H1 (cell line): ENCODE data around the gene TSPAN9. TPM values are rescaled to one million over a fixed set of nuclear protein-coding genes. Genes with fewer than 3 reads are reported as not detected.

Experiments used
- CTCF ChIA-PET: fragments of 300-600 bp; sonication (Branson Sonifier 250); formaldehyde crosslinking; loops from one replicate; lab custom pipeline; 2021; ENCODE audit not compliant: partially characterized antibody; lab: Charles Lee
- POLR2A ChIA-PET: fragments of 300-600 bp; sonication (Branson Sonifier 250); formaldehyde crosslinking; loops from one replicate; lab custom pipeline; 2021; ENCODE audit warnings: inconsistent platforms; ENCODE audit not compliant: partially characterized antibody; lab: Charles Lee
- DNase-seq, 2 experiments: peaks; one replicate each; pipeline versions ENCODE4 v3.0.0 to v3.0.0-alpha.2; 2010 to 2022; ENCODE audit warnings: low spot score in 2 of 2, low read depth in 1 of 2, mixed read lengths in 1 of 2
- FAIRE-seq: peaks from 2 replicates; lab custom pipeline; 2011; peaks lifted over from hg19 to GRCh38; lab: Jason Lieb, UNC
- H2AFZ ChIP-seq: 2 replicates; pipeline ENCODE4 v1.8.1; 2012; ENCODE audit warnings: low read length, inconsistent platforms
- H2AK5ac ChIP-seq: 2 replicates; pipeline ENCODE4 v1.6.1; 2013; ENCODE audit warnings: low read depth, low read length
- H2BK120ac ChIP-seq: replicated peaks from 2 replicates; pipeline ENCODE3; 2013; ENCODE audit warnings: low read depth, low read length, inconsistent platforms
- H2BK12ac ChIP-seq: 2 replicates; pipeline ENCODE4 v1.6.1; 2013; ENCODE audit warnings: low read depth, low read length
- H2BK15ac ChIP-seq: 2 replicates; pipeline ENCODE4 v1.6.1; 2013; ENCODE audit warnings: low read length
- H2BK20ac ChIP-seq: 2 replicates; pipeline ENCODE4 v1.6.1; 2013; ENCODE audit warnings: low read length
- H2BK5ac ChIP-seq: 2 replicates; pipeline ENCODE4 v1.6.1; 2013; ENCODE audit warnings: low read depth, low read length
- H3K14ac ChIP-seq: 2 replicates; pipeline ENCODE4 v1.6.1; 2013; ENCODE audit warnings: inconsistent platforms; ENCODE audit not compliant: insufficient read length
- H3K18ac ChIP-seq: 2 replicates; pipeline ENCODE4 v1.6.1; 2013; ENCODE audit warnings: low read length; ENCODE audit errors: extremely low read depth
- H3K23ac ChIP-seq: 2 replicates; pipeline ENCODE4 v1.6.1; 2013; ENCODE audit warnings: inconsistent platforms; ENCODE audit not compliant: insufficient read length
- H3K23me2 ChIP-seq: 2 replicates; pipeline ENCODE4 v1.6.1; 2013; ENCODE audit warnings: low read depth, low read length
- H3K27ac ChIP-seq: 2 replicates; pipeline ENCODE4 v1.6.1; 2011; ENCODE audit warnings: low read depth, low read length, inconsistent platforms
- H3K27me3 ChIP-seq, 4 experiments: replicated peaks in 1 of 4; 1 replicate in 1 of 4; 2 replicates in 3 of 4; pipeline versions ENCODE4 v1.6.1 to v1.8.1; 2011 to 2013; ENCODE audit warnings: low read length in 3 of 4, mild to moderate bottlenecking in 3 of 4, inconsistent platforms in 2 of 4, mixed read lengths in 2 of 4, moderate library complexity in 1 of 4; ENCODE audit not compliant: control insufficient read depth in 3 of 4, insufficient read depth in 3 of 4; ENCODE audit errors: extremely low read depth in 1 of 4
- H3K36me3 ChIP-seq, 4 experiments: 2 replicates each; pipeline versions ENCODE4 v1.6.1 to v1.8.1; 2011 to 2013; ENCODE audit warnings: mild to moderate bottlenecking in 4 of 4, low read length in 3 of 4, moderate library complexity in 2 of 4, control low read depth in 1 of 4, inconsistent platforms in 1 of 4; ENCODE audit not compliant: insufficient read depth in 4 of 4, control insufficient read depth in 2 of 4
- H3K4ac ChIP-seq: replicated peaks from 2 replicates; pipeline ENCODE3; 2013; ENCODE audit warnings: low read length, low read depth, mixed read lengths, inconsistent platforms; ENCODE audit not compliant: insufficient read length
- H3K4me1 ChIP-seq, 4 experiments: replicated peaks in 1 of 4; 1 replicate in 1 of 4; 2 replicates in 3 of 4; pipeline versions ENCODE4 v1.6.1 to v1.8.1; 2011 to 2013; ENCODE audit warnings: low read length in 3 of 4, inconsistent platforms in 2 of 4, mixed read lengths in 1 of 4; ENCODE audit not compliant: insufficient read depth in 4 of 4, control insufficient read depth in 3 of 4
- H3K4me2 ChIP-seq, 2 experiments: 2 replicates each; pipeline versions ENCODE4 v1.6.1 to v1.8.1; 2011 to 2013; ENCODE audit warnings: low read depth in 2 of 2, low read length in 2 of 2, control low read depth in 1 of 2, inconsistent platforms in 1 of 2, mild to moderate bottlenecking in 1 of 2; ENCODE audit not compliant: insufficient read depth in 1 of 2
- H3K4me3 ChIP-seq, 4 experiments: fragments of 200-600, 300-600 bp in 1 of 4; sonication (generic), shearing (Covaris generic), sonication (Bioruptor Twin) in 1 of 4; 2 replicates each; pipeline versions ENCODE4 v1.5.1 to v1.8.1; 2011 to 2016; ENCODE audit warnings: low read length in 4 of 4, low read depth in 3 of 4, control low read depth in 2 of 4, inconsistent platforms in 2 of 4, mild to moderate bottlenecking in 2 of 4, mixed read lengths in 1 of 4, moderate library complexity in 1 of 4; ENCODE audit not compliant: insufficient read depth in 2 of 4; ENCODE audit errors: extremely low read depth in 1 of 4
- H3K56ac ChIP-seq: replicated peaks from 2 replicates; pipeline ENCODE3; 2013; ENCODE audit warnings: low read depth, mild to moderate bottlenecking, mixed read lengths, low read length, inconsistent platforms; ENCODE audit not compliant: insufficient read length
- H3K79me1 ChIP-seq: 2 replicates; pipeline ENCODE4 v1.6.1; 2013; ENCODE audit warnings: low read depth, low read length, control low read depth
- H3K79me2 ChIP-seq, 2 experiments: 2 replicates each; pipeline versions ENCODE4 v1.6.1 to v1.8.1; 2012 to 2013; ENCODE audit warnings: low read length in 2 of 2, mild to moderate bottlenecking in 2 of 2, inconsistent platforms in 1 of 2; ENCODE audit not compliant: insufficient read depth in 2 of 2, control insufficient read depth in 1 of 2
- H3K9ac ChIP-seq, 4 experiments: replicated peaks in 1 of 4; 1 replicate in 1 of 4; 2 replicates in 3 of 4; pipeline versions ENCODE4 v1.6.1 to v1.8.1; 2011 to 2013; ENCODE audit warnings: low read depth in 3 of 4, low read length in 3 of 4, control low read depth in 2 of 4, mild to moderate bottlenecking in 2 of 4, moderate library complexity in 2 of 4, inconsistent platforms in 1 of 4; ENCODE audit errors: extremely low read depth in 1 of 4
- H3K9me3 ChIP-seq, 2 experiments: 2 replicates each; pipeline versions ENCODE4 v1.6.1 to v1.8.1; 2012 to 2013; ENCODE audit warnings: mild to moderate bottlenecking in 2 of 2, moderate library complexity in 2 of 2, control low read depth in 1 of 2, inconsistent platforms in 1 of 2, low read depth in 1 of 2, low read length in 1 of 2, mixed read lengths in 1 of 2; ENCODE audit not compliant: insufficient read depth in 2 of 2
- H4K20me1 ChIP-seq, 2 experiments: replicated peaks in 1 of 2; 2 replicates each; pipeline versions ENCODE3 to v1.8.1; 2011 to 2013; ENCODE audit warnings: inconsistent platforms in 2 of 2, low read length in 2 of 2, mild to moderate bottlenecking in 1 of 2; ENCODE audit not compliant: insufficient read depth in 2 of 2, control insufficient read depth in 1 of 2
- H4K5ac ChIP-seq: 2 replicates; pipeline ENCODE4 v1.6.1; 2013; ENCODE audit warnings: low read length, low read depth, mixed read lengths, inconsistent platforms; ENCODE audit not compliant: insufficient read length
- H4K8ac ChIP-seq: 2 replicates; pipeline ENCODE4 v1.8.0; 2013; ENCODE audit warnings: mild to moderate bottlenecking, moderate library complexity, low read length, inconsistent platforms; ENCODE audit not compliant: insufficient read depth; ENCODE audit errors: extremely low read depth
- H4K91ac ChIP-seq: replicated peaks from 2 replicates; pipeline ENCODE3; 2013; ENCODE audit warnings: low read length, mixed read lengths, inconsistent platforms; ENCODE audit not compliant: insufficient read length
- BRCA1 ChIP-seq: IDR thresholded peaks from 2 replicates; pipeline ENCODE4 v1.6.1; 2012; ENCODE audit warnings: low read depth, low read length, improper control_type of control experiment
- CHD2 ChIP-seq: IDR thresholded peaks from 2 replicates; pipeline ENCODE4 v1.6.1; 2012; ENCODE audit warnings: low read length, improper control_type of control experiment
- EGR1 ChIP-seq: IDR thresholded peaks from 2 replicates; pipeline ENCODE4 v1.6.1; 2011; ENCODE audit warnings: low read depth, low read length, borderline replicate concordance
- HDAC2 ChIP-seq, 2 experiments: fragments of 300-600 bp in 1 of 2; sonication (generic) in 1 of 2; IDR thresholded peaks; 2 replicates each; pipeline ENCODE4 v1.6.1; 2011 to 2012; ENCODE audit warnings: low read depth in 2 of 2, low read length in 2 of 2, mild to moderate bottlenecking in 2 of 2, moderate library complexity in 2 of 2, borderline replicate concordance in 1 of 2, inconsistent platforms in 1 of 2
- JUN ChIP-seq: IDR thresholded peaks from 2 replicates; pipeline ENCODE4 v1.6.1; 2011; ENCODE audit warnings: low read depth, mild to moderate bottlenecking, improper control_type of control experiment, low read length
- JUND ChIP-seq: IDR thresholded peaks from 2 replicates; pipeline ENCODE4 v1.6.1; 2011; ENCODE audit warnings: mild to moderate bottlenecking, improper control_type of control experiment, low read length
- KDM4A ChIP-seq: IDR thresholded peaks from one replicate; pipeline ENCODE4 v1.7.1; 2012; ENCODE audit warnings: low read depth, mild to moderate bottlenecking, moderate library complexity, low read length, inconsistent platforms; ENCODE audit not compliant: severe bottlenecking
- SP4 ChIP-seq: IDR thresholded peaks from 2 replicates; pipeline ENCODE4 v1.6.1; 2012; ENCODE audit warnings: low read length, inconsistent platforms
- SUZ12 ChIP-seq: fragments of 200-600 bp; sonication (generic); IDR thresholded peaks from 2 replicates; pipeline ENCODE4 v1.6.1; 2012; ENCODE audit warnings: mild to moderate bottlenecking, inconsistent platforms, low read length, moderate library complexity, mixed read lengths
- TEAD4 ChIP-seq: IDR thresholded peaks from 2 replicates; pipeline ENCODE4 v1.6.1; 2012; ENCODE audit warnings: low read depth, low read length, inconsistent platforms, mixed read lengths
- WGBS, 2 experiments: shearing (Covaris generic) in 1 of 2; methylation state at CpG; one replicate each; pipeline versions ENCODE4 v1.1.6 to v1.1.7; 2013 to 2015; ENCODE audit warnings: low lambda C conversion rate in 2 of 2, mixed read lengths in 2 of 2, inconsistent platforms in 1 of 2, low coverage in 1 of 2, missing lambda C conversion rate in 1 of 2; ENCODE audit not compliant: insufficient replicate concordance in 2 of 2, insufficient coverage in 1 of 2, insufficient read length in 1 of 2; ENCODE audit errors: extremely low coverage in 1 of 2, missing lambda C conversion rate in 1 of 2; 5-methylcytosine and 5-hydroxymethylcytosine counted together
- polyA plus RNA-seq, 7 experiments: library from polyadenylated mRNA; depleted of rRNA in 3 of 7; stranded (reverse) in 5 of 7; unstranded in 2 of 7; fragments of >200 nt in 5 of 7; fragments of 200-250 nt in 2 of 7; gene quantifications; 1 replicate in 5 of 7; 2 replicates in 1 of 7; 4 replicates in 1 of 7; pipeline versions ENCODE4 v1.2.1 to v1.2.3, GENCODE V29; 2011 to 2013; ENCODE audit warnings: missing spikeins in 2 of 7, mixed read lengths in 2 of 7
- total RNA-seq: library from RNA; stranded (reverse); fragmentation: NEBNext Ultra II Directional; extraction: Animal tissue kit (Norgen Biotek cat#: 25700); gene quantifications from 2 replicates; pipeline ENCODE4 v1.2.1, GENCODE V29; 2021
- TF ChIP-seq, protein P1 (sequence below): IDR thresholded peaks from 2 replicates; pipeline ENCODE4 v1.6.1; 2011; ENCODE audit warnings: low read depth, mild to moderate bottlenecking, low read length; ENCODE audit not compliant: insufficient read depth

Gene TSPAN9
- total and polyA plus RNA-seq, 2 of the 8 experiments (the other 6 are each of a cell fraction or from before 2014, with no cell fraction given) = 11.5 to 29.1 TPM

DNA sequence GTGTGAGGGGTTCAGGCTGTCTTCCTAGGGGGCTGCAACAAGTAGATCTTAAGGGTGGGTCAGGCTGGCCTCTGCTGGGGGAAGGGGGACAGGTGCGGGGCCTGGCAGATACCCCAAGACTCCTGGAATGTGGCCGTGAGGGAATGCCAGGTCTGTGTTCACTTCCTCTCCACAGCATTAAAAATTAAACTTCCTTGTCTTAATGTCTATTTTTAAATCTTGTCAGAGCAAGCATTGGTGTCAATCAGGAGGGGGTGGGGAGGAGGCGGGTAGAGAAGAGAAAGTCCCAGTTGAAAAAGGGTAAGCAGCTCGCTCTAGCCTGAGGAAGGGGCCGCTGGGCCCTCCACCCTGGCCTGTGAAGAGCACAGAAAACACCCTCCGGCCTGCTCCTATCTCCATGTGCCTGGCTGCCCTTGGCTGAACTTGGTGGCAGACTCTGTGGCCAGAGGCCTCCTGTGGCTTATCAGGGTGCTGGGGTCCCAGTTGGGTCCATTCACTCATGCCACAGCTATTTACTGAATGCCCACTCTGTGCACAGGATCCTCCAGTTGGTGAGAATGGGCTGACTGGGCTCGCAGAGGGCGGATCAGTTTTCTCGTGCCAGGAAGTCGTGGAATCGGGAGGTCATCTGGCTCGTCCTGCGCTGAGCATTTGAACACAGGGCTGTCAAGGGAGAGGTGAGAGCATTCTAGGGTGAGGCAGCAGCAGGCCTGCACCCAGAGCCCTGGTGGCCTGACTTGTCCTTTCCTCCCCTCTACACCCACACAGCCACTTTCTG lies 128.8 kb downstream of the TSPAN9 start:
- Histone ChIP-seq H3K79me1 (no peaks in the 10 kb centered on the region; the same call in 1 of the 2 replicates), H3K79me2 (no peaks in the 10 kb centered on the region), H2BK5ac (no peak overlapping the region), H3K4me3 (no peak overlapping the region), H3K27ac (no peak overlapping the region), H3K4ac (no peak overlapping the region), H2AFZ (no peak overlapping the region), H3K23me2 (peaks cover 4% of the 10 kb centered on the region; the same call in 1 of the 2 replicates), H3K4me2 (no peak overlapping the region), H4K8ac (peak overlapping the region; percentile 62; the same call in 1 of the 2 replicates), H4K20me1 (peaks cover 2 to 9% of the 10 kb centered on the region in 2 experiments), H3K27me3 (peaks cover 7 to 23% (median 18%) of the 10 kb centered on the region in 4 experiments), H3K14ac (no peak overlapping the region), H2BK15ac (no peak overlapping the region), H3K4me1 (peaks cover 3 to 13% (median 10%) of the 10 kb centered on the region in 4 experiments), H2BK120ac (no peak overlapping the region), H3K36me3 (no peaks in the 10 kb centered on the region), H4K91ac (no peak overlapping the region), H3K23ac (no peak overlapping the region), H2AK5ac (no peak overlapping the region; the same call in 1 of the 2 replicates), H2BK20ac (no peak overlapping the region), H2BK12ac (no peak overlapping the region), H4K5ac (no peak overlapping the region), H3K56ac (no peak overlapping the region), H3K18ac (no peak overlapping the region), H3K9me3 (no peaks in the 10 kb centered on the region), H3K9ac (no peak overlapping the region)
- FAIRE-seq (no peak), DNase-seq (no peak)
- ChIA-PET POLR2A (no interaction called here), CTCF (interaction anchor here (0.7 to 24.7 kb wide), 21 partner anchors 8 to 118 kb away, joined by 3 to 448 read pairs (median 20); no protein-coding TSS in a partner anchor)
- 89% methylated on average over 13 of the region's 13 CpGs; no CpG with 5 or more reads in 1 of the 2 experiments for WGBS, 2 experiments
- no peak for TF ChIP-seq SP4
- no peak for TF ChIP-seq BRCA1
- TF ChIP-seq JUND = no peak
- no peak for TF ChIP-seq KDM4A
- no peak for TF ChIP-seq HDAC2 (IDR thresholded peaks at IDR 0.05; ENCODE audit: borderline replicate concordance in 1 of 2, low read depth in 2 of 2, low read length in 2 of 2)
- no peak for TF ChIP-seq CHD2
- no peak for TF ChIP-seq SUZ12
- TF ChIP-seq EGR1 = no peak
- TF ChIP-seq TEAD4 = no peak
- no peak for TF ChIP-seq JUN
- TF ChIP-seq, protein P1, sequence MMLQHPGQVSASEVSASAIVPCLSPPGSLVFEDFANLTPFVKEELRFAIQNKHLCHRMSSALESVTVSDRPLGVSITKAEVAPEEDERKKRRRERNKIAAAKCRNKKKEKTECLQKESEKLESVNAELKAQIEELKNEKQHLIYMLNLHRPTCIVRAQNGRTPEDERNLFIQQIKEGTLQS = no peak
